Measurements from ENCODE around the gene HIVEP3.

HIVEP3 gene

GRCh38 chr1:41521766-41522165 is 397.0 kb downstream of the HIVEP3 start:
- H3K4me2 ChIP-seq (ENCODE audit: insufficient read depth, low read length) = no peak overlapping the region
- TF ChIP-seq EZH2 (IDR thresholded peaks at IDR 0.05; ENCODE audit: borderline replicate concordance, low read depth, low read length, severe bottlenecking) = no peak
- no peak for TF ChIP-seq CTCF (IDR thresholded peaks at IDR 0.05; ENCODE audit: borderline replicate concordance, extremely low read depth, low read length, poor library complexity, severe bottlenecking)
- H3K36me3 ChIP-seq (ENCODE audit: insufficient read depth, low read length) = peaks cover 98% of the 10 kb centered on the region
- H2AFZ ChIP-seq (ENCODE audit: low read depth, low read length) = no peak overlapping the region
- H3K79me2 ChIP-seq (ENCODE audit: insufficient read depth, low read length) = peaks cover 11% of the 10 kb centered on the region
- H3K4me3 ChIP-seq (ENCODE audit: low read depth in 1 of 2, low read length in 2 of 2) = no peak overlapping the region
- peaks cover 87% of the 10 kb centered on the region for H4K20me1 ChIP-seq (ENCODE audit: insufficient read depth, low read length)
- no peak overlapping the region for H3K9ac ChIP-seq (ENCODE audit: low read depth, low read length)
- ATAC-seq (ENCODE audit: insufficient read depth, low read depth) = no peak
- no peaks in the 10 kb centered on the region for H3K27me3 ChIP-seq (ENCODE audit: insufficient read depth, low read length, poor library complexity)
- DNase-seq = no peak
- no peaks in the 10 kb centered on the region for H3K4me1 ChIP-seq (ENCODE audit: insufficient read depth, low read length)
- H3K27ac ChIP-seq (ENCODE audit: low read length) = no peak overlapping the region
- no peaks in the 10 kb centered on the region for H3K9me3 ChIP-seq (ENCODE audit: insufficient read depth, low read length, severe bottlenecking)

- no peaks in the 10 kb centered on the region for H3K27me3 ChIP-seq (ENCODE audit: insufficient read depth, low read length, poor library complexity)
- peaks cover 6% of the 10 kb centered on the region for H3K79me2 ChIP-seq (ENCODE audit: insufficient read depth, low read length)
- no peak overlapping the region for H3K4me2 ChIP-seq (ENCODE audit: insufficient read depth, low read length)
- no peak overlapping the region for H3K4me3 ChIP-seq (ENCODE audit: low read depth in 1 of 2, low read length in 2 of 2)
- H3K4me1 ChIP-seq (ENCODE audit: insufficient read depth, low read length) = no peaks in the 10 kb centered on the region
- peaks cover 86% of the 10 kb centered on the region for H4K20me1 ChIP-seq (ENCODE audit: insufficient read depth, low read length)
- ATAC-seq (ENCODE audit: insufficient read depth, low read depth) (no peak), DNase-seq (no peak)
- H2AFZ ChIP-seq (ENCODE audit: low read depth, low read length) = no peak overlapping the region
- H3K27ac ChIP-seq (ENCODE audit: low read length) = no peak overlapping the region
- peaks cover 98% of the 10 kb centered on the region for H3K36me3 ChIP-seq (ENCODE audit: insufficient read depth, low read length)
- no peaks in the 10 kb centered on the region for H3K9me3 ChIP-seq (ENCODE audit: insufficient read depth, low read length, severe bottlenecking)
- no peak overlapping the region for H3K9ac ChIP-seq (ENCODE audit: low read depth, low read length)
- no peak for TF ChIP-seq EZH2 (IDR thresholded peaks at IDR 0.05; ENCODE audit: borderline replicate concordance, low read depth, low read length, severe bottlenecking)
- TF ChIP-seq CTCF (IDR thresholded peaks at IDR 0.05; ENCODE audit: borderline replicate concordance, extremely low read depth, low read length, poor library complexity, severe bottlenecking) = no peak
These were observed 397.6 kb downstream of the HIVEP3 start for GRCh38 chr1:41520951-41521752.

- Histone ChIP-seq H3K9me3 (ENCODE audit: insufficient read depth, low read length, severe bottlenecking) (no peaks in the 10 kb centered on the region), H3K27ac (ENCODE audit: low read length) (no peak overlapping the region), H2AFZ (ENCODE audit: low read depth, low read length) (no peak overlapping the region), H3K27me3 (ENCODE audit: insufficient read depth, low read length, poor library complexity) (no peaks in the 10 kb centered on the region), H3K79me2 (ENCODE audit: insufficient read depth, low read length) (peaks cover 5% of the 10 kb centered on the region; the same call in 1 of the 2 replicates), H3K4me3 (ENCODE audit: low read depth in 1 of 2, low read length in 2 of 2) (no peak overlapping the region), H3K4me2 (ENCODE audit: insufficient read depth, low read length) (no peak overlapping the region), H4K20me1 (ENCODE audit: insufficient read depth, low read length) (peaks cover 79% of the 10 kb centered on the region), H3K4me1 (ENCODE audit: insufficient read depth, low read length) (no peaks in the 10 kb centered on the region), H3K36me3 (ENCODE audit: insufficient read depth, low read length) (peaks cover 97% of the 10 kb centered on the region), H3K9ac (ENCODE audit: low read depth, low read length) (no peak overlapping the region)
- DNase-seq (no peak), ATAC-seq (ENCODE audit: insufficient read depth, low read depth) (no peak)
- TF ChIP-seq EZH2 (IDR thresholded peaks at IDR 0.05; ENCODE audit: borderline replicate concordance, low read depth, low read length, severe bottlenecking) (no peak), CTCF (IDR thresholded peaks at IDR 0.05; ENCODE audit: borderline replicate concordance, extremely low read depth, low read length, poor library complexity, severe bottlenecking) (no peak)
These were observed 399.1 kb downstream of the HIVEP3 start for GRCh38 chr1:41519667-41520066.

Data from DND-41 (cell line).